ENCODE measurements around the gene PSMF1. TPM values are rescaled to one million over a fixed set of nuclear protein-coding genes. Genes with fewer than 3 reads are reported as not detected.

PSMF1 gene
- total and polyA plus RNA-seq, 9 donors = 33.4 to 163 (median 127) TPM

GRCh38 chr20:1205802-1206201 is 87.4 kb downstream of the PSMF1 start:
- Histone ChIP-seq H3K9me3 (no peaks in the 10 kb centered on the region), H3K27me3 (no peaks in the 10 kb centered on the region), H3K27ac (no peak overlapping the region), H3K4me1 (ENCODE audit: insufficient read depth) (no peaks in the 10 kb centered on the region), H3K36me3 (no peaks in the 10 kb centered on the region), H3K4me3 (no peak overlapping the region)
- intact Hi-C loops (cut with DNase I) = loop anchor here in 1 of 4 donors (10.0 kb wide), 1 partner anchor 391 kb away; no protein-coding TSS in a partner anchor
- 91 to 96% (median 94%) methylated on average over 8 of the region's 8 CpGs for WGBS, 3 donors
- TF ChIP-seq POLR2A (IDR thresholded peaks at IDR 0.05) (no peak), EP300 (IDR thresholded peaks at IDR 0.05) (no peak)
- TF ChIP-seq, protein P1, sequence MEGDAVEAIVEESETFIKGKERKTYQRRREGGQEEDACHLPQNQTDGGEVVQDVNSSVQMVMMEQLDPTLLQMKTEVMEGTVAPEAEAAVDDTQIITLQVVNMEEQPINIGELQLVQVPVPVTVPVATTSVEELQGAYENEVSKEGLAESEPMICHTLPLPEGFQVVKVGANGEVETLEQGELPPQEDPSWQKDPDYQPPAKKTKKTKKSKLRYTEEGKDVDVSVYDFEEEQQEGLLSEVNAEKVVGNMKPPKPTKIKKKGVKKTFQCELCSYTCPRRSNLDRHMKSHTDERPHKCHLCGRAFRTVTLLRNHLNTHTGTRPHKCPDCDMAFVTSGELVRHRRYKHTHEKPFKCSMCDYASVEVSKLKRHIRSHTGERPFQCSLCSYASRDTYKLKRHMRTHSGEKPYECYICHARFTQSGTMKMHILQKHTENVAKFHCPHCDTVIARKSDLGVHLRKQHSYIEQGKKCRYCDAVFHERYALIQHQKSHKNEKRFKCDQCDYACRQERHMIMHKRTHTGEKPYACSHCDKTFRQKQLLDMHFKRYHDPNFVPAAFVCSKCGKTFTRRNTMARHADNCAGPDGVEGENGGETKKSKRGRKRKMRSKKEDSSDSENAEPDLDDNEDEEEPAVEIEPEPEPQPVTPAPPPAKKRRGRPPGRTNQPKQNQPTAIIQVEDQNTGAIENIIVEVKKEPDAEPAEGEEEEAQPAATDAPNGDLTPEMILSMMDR (IDR thresholded peaks at IDR 0.05) = no peak
- no peak for DNase-seq

DNA sequence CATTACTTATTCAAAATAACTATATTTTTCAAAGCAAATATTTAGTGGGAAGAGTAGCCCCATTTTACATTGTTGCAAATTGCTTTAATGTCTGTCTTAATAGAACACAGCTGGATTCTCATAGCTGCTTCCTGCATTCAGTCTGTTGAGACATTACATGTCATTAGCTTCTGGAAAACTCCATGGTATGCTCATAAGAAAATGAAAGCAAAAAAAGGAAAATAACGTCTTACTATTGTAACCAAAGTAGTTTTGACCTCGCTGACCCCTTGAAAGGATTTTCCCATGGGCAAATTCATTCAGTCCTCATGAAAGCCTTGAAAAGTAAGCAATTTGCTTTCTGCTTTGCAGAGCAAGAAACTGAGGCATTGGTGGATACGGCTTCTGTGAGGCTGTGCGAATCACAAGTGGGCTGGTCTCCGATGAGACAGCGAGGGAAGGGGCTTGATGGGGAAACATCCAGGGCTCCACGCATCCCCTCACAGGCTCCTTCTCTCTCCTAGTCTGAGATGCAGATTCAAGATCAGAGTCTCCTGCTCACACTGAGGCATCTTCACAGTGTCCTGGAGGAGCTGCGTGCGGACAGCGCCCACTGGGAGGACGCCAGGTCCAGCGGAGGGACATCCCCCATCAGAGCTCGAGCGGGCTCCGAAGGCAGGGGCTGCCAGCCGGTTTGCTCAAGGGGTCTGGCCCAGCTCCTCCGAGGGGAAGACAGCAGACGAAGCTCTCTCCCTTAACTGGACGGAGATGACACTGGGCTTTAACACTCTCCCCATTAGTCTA is 88.2 kb downstream of the PSMF1 start:
- Histone ChIP-seq H3K27me3 (no peaks in the 10 kb centered on the region), H3K4me1 (ENCODE audit: insufficient read depth) (no peaks in the 10 kb centered on the region), H3K9me3 (no peaks in the 10 kb centered on the region), H3K36me3 (no peaks in the 10 kb centered on the region), H3K4me3 (no peak overlapping the region), H3K27ac (no peak overlapping the region)
- TF ChIP-seq, protein P1 (IDR thresholded peaks at IDR 0.05) = no peak
- TF ChIP-seq POLR2A (IDR thresholded peaks at IDR 0.05) (no peak), EP300 (IDR thresholded peaks at IDR 0.05) (no peak)
- DNase-seq = no peak
- 56 to 76% (median 61%) methylated on average over 19 of the region's 19 CpGs for WGBS, 3 donors
- intact Hi-C loops (cut with DNase I) = loop anchor here in 1 of 4 donors (10.0 kb wide), 1 partner anchor 392 kb away; no protein-coding TSS in a partner anchor

DNA sequence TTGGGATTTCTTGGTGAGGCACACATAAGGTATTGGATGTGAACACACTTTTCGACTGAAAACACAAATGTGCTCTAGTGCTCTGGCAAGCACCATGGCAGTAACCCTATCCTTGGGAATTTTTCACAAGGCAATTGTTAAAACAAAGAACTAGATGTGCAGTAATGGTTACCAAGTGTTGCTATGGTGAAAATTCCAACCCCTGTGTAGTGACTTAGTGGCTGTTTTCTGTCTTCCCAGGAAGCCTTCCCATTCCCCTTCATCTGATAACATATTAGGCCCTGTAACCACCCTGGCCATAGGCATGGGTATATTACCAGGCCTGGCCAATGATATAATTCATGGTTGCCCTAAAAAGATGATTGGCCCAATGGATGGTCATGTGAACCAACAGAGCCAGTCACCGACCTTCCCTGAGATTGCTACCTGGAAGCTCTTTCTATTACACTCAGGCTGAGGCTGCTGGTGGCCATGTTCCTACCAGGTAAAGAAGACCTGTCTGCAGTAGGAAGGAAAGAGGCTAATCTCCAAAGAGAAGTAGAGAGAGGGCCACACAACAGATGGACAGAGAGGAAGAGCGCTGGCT is 89.0 kb downstream of the PSMF1 start:
- Histone ChIP-seq H3K27me3 (no peaks in the 10 kb centered on the region), H3K9me3 (no peaks in the 10 kb centered on the region), H3K4me3 (no peak overlapping the region), H3K4me1 (ENCODE audit: insufficient read depth) (no peaks in the 10 kb centered on the region), H3K36me3 (no peaks in the 10 kb centered on the region), H3K27ac (no peak overlapping the region)
- no peak for DNase-seq
- TF ChIP-seq, protein P1 (IDR thresholded peaks at IDR 0.05) = no peak
- TF ChIP-seq POLR2A (IDR thresholded peaks at IDR 0.05) (no peak), EP300 (IDR thresholded peaks at IDR 0.05) (no peak)
- intact Hi-C loops (cut with DNase I) = loop anchor here in 1 of 4 donors (10.0 kb wide), 1 partner anchor 393 kb away; no protein-coding TSS in a partner anchor
- whole genome bisulfite sequencing, 3 donors = 85 to 95% (median 89%) methylated on average over 3 of the region's 3 CpGs

GRCh38 chr20:1209447-1210387 is 91.3 kb downstream of the PSMF1 start:
- Histone ChIP-seq H3K27me3 (no peaks in the 10 kb centered on the region), H3K4me3 (no peak overlapping the region), H3K27ac (no peak overlapping the region), H3K4me1 (ENCODE audit: insufficient read depth) (no peaks in the 10 kb centered on the region), H3K9me3 (no peaks in the 10 kb centered on the region), H3K36me3 (no peaks in the 10 kb centered on the region)
- DNase-seq = no peak
- intact Hi-C loops (cut with DNase I) = loop anchor here in 3 of 4 donors (5.0 to 10.0 kb wide), 5 partner anchors 95 to 395 kb away; partner anchors contain the start of gene PSMF1 (in 1 of the 3)
- TF ChIP-seq EP300 (IDR thresholded peaks at IDR 0.05) = no peak
- TF ChIP-seq, protein P1 (IDR thresholded peaks at IDR 0.05) = no peak
- no peak for TF ChIP-seq POLR2A (IDR thresholded peaks at IDR 0.05)
- WGBS, 3 donors = 43 to 52% (median 46%) methylated on average over 5 of the region's 5 CpGs

All from ovary (tissue), 9 donors.